ENCODE results near the gene CRKL.

DNA sequence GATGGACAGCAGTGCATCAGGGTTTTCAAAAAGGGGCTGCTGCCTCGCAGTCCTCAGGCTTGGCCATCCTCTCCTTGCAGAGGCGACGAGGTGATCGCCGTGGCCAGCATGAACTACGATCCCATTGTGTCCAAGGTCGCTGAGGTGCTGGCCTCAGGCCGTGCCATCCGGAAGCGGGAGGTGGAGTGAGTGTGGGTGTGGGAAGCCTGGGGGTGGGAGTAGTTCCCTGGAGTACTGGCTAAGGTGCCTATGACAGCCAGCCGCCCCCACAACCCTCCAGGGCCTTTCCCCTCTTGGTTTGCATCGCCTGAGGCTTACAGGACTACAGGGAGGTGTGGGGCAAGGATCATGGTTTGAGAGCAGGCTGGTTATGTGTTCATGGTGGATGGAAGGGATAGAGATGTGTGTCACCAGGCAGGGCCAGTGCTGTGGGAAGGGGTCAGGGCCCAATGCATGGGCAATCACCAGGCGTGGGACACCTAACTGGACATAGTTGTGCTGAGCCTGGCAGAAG is 62.8 kb downstream of the CRKL start:
- TF ChIP-seq, protein P1, sequence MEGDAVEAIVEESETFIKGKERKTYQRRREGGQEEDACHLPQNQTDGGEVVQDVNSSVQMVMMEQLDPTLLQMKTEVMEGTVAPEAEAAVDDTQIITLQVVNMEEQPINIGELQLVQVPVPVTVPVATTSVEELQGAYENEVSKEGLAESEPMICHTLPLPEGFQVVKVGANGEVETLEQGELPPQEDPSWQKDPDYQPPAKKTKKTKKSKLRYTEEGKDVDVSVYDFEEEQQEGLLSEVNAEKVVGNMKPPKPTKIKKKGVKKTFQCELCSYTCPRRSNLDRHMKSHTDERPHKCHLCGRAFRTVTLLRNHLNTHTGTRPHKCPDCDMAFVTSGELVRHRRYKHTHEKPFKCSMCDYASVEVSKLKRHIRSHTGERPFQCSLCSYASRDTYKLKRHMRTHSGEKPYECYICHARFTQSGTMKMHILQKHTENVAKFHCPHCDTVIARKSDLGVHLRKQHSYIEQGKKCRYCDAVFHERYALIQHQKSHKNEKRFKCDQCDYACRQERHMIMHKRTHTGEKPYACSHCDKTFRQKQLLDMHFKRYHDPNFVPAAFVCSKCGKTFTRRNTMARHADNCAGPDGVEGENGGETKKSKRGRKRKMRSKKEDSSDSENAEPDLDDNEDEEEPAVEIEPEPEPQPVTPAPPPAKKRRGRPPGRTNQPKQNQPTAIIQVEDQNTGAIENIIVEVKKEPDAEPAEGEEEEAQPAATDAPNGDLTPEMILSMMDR (IDR thresholded peaks at IDR 0.05; ENCODE audit: low read depth, low read length) = no peak
- TF ChIP-seq, protein P2, sequence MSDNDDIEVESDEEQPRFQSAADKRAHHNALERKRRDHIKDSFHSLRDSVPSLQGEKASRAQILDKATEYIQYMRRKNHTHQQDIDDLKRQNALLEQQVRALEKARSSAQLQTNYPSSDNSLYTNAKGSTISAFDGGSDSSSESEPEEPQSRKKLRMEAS (IDR thresholded peaks at IDR 0.05; ENCODE audit: low read depth, low read length) = no peak
- TF ChIP-seq POLR2A (IDR thresholded peaks at IDR 0.05; ENCODE audit: extremely low read depth, insufficient read length) = no peak

All from NB4 (cell line).